NCI-H2196 (cell line): ENCODE results near the gene MAEA.
"Not testable (repeated sequence)": the region's sequence is repeated elsewhere in the genome, so short reads cannot be mapped to it uniquely, and the experiment has no call there.

ENCODE experiments used
- DNase-seq: peaks from one replicate; lab custom pipeline; 2025; ENCODE audit not compliant: unreplicated experiment; lab: John Stamatoyannopoulos, UW

MAEA gene

GRCh38 chr4:1318488-1319213 is 29.0 kb downstream of the MAEA start:
- peak; percentile 3 for DNase-seq

GRCh38 chr4:1321486-1321885 is 31.8 kb downstream of the MAEA start:
- no peak for DNase-seq

- peak; percentile 12 for DNase-seq
Measured at GRCh38 chr4:1321946-1322650, 32.4 kb downstream of the MAEA start.

- DNase-seq: no peak
Measured at GRCh38 chr4:1323280-1323634, 33.6 kb downstream of the MAEA start.

GRCh38 chr4:1323635-1324442 is 34.1 kb downstream of the MAEA start:
- DNase-seq: peak; percentile 41

GRCh38 chr4:1324443-1325175 is 34.9 kb downstream of the MAEA start:
- not testable (repeated sequence) for DNase-seq

GRCh38 chr4:1325176-1325480 is 35.4 kb downstream of the MAEA start:
- no peak for DNase-seq

GRCh38 chr4:1325681-1326635 is 36.3 kb downstream of the MAEA start:
- no peak for DNase-seq

- DNase-seq: no peak
Measured at GRCh38 chr4:1326751-1327525, 37.2 kb downstream of the MAEA start.

- no peak for DNase-seq
Measured at GRCh38 chr4:1327526-1328266, 38.0 kb downstream of the MAEA start.

- no peak for DNase-seq
Measured at GRCh38 chr4:1328267-1329155, 38.8 kb downstream of the MAEA start.

- DNase-seq: peak; percentile 77
Measured at GRCh38 chr4:1329408-1330371, 40.0 kb downstream of the MAEA start.

- DNase-seq: no peak
Measured at GRCh38 chr4:1330761-1331590, 41.3 kb downstream of the MAEA start.

- no peak for DNase-seq
Measured at GRCh38 chr4:1331591-1332353, 42.1 kb downstream of the MAEA start.

GRCh38 chr4:1332686-1333085 is 43.0 kb downstream of the MAEA start:
- no peak for DNase-seq
